Subcutaneous adipose tissue (tissue), 4 donors: ENCODE measurements around the gene CNPY2. TPM values are rescaled to one million over a fixed set of nuclear protein-coding genes. Genes with fewer than 3 reads are reported as not detected.

Experiments used
- total RNA-seq, 4 donors: library from RNA; depleted of rRNA; stranded (reverse); fragments of >200 nt; gene quantifications; one replicate each; pipeline ENCODE4 v1.1.0, GENCODE V29; 2016
- TF ChIP-seq, protein P1 (sequence below): fragments of 450-650 bp; IDR thresholded peaks from one replicate; pipeline ENCODE4 v1.5.1; 2016; ENCODE audit warnings: low read depth, mild to moderate bottlenecking, control low read depth, antibody characterized with exemption, moderate library complexity

CNPY2 gene
- total RNA-seq, 4 donors from 2014 or later: 59.7 to 76.7 (median 64.7) TPM

DNA sequence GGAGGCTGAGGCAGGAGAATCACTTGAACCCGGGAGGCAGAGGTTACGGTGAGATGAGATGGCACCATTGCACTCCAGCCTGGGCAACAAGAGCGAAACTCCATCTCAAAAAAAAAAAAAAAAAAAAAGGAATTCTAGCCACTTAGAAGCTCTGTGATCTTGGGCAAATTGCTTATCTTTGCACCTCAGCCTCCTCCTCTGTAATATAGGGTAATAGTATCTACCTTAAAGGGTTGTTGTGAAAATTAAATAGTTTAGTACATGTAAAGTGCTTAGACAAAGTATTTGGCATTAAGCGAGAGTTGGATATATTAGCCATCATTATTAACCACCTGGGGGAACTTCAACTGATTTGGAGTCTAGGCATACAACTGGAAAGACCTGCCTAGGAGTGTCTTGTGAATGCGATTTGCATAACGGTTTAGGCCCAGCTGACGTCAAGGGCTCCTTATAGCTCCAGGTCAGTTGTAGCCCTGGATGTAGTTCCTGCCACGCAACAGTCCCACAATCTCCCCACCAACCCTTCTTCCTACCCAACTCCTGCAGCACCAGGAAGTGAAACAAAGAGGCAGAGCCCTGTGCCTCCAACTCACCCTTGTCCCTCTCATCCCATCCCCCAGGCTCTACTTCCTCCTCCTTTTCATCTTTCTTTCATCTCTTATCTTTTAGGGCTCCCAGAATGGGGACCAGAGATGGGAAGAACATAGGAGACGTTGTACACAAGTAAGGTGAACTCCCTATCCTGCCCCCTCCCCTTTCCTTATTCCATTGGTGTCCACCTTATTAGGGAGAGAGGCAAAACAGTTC, 20.8 kb upstream of the CNPY2 start:
- TF ChIP-seq, protein P1, sequence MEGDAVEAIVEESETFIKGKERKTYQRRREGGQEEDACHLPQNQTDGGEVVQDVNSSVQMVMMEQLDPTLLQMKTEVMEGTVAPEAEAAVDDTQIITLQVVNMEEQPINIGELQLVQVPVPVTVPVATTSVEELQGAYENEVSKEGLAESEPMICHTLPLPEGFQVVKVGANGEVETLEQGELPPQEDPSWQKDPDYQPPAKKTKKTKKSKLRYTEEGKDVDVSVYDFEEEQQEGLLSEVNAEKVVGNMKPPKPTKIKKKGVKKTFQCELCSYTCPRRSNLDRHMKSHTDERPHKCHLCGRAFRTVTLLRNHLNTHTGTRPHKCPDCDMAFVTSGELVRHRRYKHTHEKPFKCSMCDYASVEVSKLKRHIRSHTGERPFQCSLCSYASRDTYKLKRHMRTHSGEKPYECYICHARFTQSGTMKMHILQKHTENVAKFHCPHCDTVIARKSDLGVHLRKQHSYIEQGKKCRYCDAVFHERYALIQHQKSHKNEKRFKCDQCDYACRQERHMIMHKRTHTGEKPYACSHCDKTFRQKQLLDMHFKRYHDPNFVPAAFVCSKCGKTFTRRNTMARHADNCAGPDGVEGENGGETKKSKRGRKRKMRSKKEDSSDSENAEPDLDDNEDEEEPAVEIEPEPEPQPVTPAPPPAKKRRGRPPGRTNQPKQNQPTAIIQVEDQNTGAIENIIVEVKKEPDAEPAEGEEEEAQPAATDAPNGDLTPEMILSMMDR: no peak

GRCh38 chr12:56334490-56334793, 18.7 kb upstream of the CNPY2 start:
- TF ChIP-seq, protein P1: no peak

DNA sequence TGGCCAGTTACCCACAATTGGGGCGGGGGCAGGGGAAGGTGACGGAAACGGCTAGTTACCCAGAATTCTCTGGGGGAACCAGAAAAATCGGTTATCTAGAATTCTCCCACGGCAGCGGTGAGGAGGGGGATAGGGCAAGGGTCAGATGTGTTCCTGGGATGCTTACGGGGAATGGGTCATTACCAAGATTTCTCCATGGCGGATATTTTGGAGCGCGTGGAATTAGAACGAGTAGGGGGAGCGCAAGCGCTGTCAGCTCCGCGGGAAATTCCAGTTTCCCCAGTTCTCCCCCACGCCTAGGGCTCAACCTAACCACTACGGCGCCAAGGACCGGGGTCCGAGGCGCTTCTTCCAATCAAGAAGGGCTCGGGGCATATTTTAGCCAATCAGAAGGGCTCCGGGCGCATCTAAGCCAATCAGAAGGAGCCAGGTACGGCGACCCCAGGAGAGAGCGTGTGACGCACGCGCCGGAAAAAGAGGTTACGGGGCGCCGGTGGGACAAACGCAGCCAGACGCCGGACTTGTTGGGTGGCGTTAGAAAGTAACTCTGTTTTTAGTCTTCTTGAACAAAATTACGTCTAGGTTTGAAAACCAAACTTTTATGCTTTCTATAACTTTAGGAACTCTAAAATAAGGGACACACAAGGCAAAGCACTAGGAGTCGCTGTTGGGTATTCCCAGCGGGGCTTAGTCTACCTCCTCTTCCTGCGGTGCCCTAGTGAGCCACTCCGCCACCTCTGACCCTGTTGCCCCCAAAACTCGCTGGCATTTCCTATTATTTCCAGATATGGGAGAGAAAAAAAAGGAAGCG, 18.1 kb upstream of the CNPY2 start, which contains the start of gene PAN2:
PAN2 (minus strand) TSS at position 322 of the 811 bp plus-strand sequence. CDS start 906 bp downstream, outside the sequence.
- TF ChIP-seq, protein P1: no peak

DNA sequence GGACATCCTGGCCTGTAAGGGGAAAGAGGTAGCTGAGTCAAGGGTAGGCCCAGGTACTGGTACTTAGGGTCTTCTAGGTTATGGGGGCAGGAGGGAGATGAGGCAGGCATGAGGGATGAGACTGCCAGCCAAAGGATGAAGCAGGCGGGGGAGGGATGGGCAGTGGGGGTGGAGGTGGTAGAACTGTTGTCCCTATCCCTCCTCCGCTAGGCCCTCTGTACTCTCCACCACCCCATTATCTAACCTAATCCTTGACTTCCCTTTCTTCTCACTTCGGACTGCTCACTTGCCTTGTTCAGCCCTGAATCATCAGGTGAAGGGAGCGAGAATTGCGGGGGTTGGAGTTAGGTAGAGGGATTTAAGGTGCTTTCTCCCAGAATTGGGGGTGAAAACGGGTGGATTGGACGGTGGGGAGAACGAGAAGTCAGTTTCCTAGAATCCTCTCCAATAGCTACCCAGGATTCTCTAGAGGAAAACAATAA, 17.4 kb upstream of the CNPY2 start:
- TF ChIP-seq, protein P1: no peak

DNA sequence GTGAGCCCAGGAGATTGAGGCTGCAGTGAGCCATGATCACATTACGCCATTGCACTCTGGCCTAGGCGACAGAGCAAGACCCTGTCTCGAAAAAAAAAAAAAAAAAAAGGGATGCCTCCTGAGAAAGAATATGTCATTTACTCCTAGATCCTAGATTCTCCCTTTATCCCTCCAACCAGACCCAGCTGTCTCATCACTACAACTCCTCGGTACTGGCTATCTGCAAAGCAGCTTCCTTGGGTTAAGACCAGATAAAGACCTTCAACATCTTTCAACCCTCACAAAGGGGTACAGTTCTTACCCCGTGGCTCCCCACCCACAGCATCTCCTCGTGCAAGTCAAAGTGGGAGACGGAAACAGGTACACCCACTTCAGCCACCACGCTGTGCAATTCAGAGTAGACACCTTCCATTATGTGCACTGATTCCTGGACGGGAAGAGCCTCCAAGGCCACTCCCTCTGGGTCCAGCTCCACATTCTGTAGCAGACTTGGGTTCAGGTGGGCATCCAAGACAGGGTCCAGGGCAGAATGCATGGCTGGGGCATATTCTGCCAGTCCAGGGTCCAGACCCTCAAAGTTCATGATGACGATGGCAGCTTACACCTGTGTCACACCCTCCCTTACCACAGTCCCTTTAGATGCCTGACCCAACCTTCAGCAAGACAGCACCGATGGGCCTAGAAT, 16.9 kb upstream of the CNPY2 start:
- TF ChIP-seq, protein P1: no peak

GRCh38 chr12:56330936-56331490, 15.2 kb upstream of the CNPY2 start:
- TF ChIP-seq, protein P1: no peak
